Mucosa of stomach (tissue), 1 donor: ENCODE data around the gene LITAFD.
"Not testable (repeated sequence)": the region's sequence is repeated elsewhere in the genome, so short reads cannot be mapped to it uniquely, and the experiment has no call there.

ENCODE experiments used
- H3K27me3 ChIP-seq: one replicate; pipeline ENCODE4 v1.7.0; 2013; ENCODE audit warnings: mild to moderate bottlenecking, low read length; ENCODE audit not compliant: control insufficient read depth, insufficient read depth
- H3K36me3 ChIP-seq: one replicate; pipeline ENCODE4 v1.7.0; 2013; ENCODE audit warnings: low read length; ENCODE audit not compliant: control insufficient read depth, insufficient read depth
- H3K4me1 ChIP-seq: one replicate; pipeline ENCODE4 v1.7.0; 2013; ENCODE audit warnings: mild to moderate bottlenecking, low read length; ENCODE audit not compliant: control insufficient read depth, insufficient read depth
- H3K4me3 ChIP-seq: one replicate; pipeline ENCODE4 v1.7.0; 2013; ENCODE audit warnings: low read length
- H3K9ac ChIP-seq: one replicate; pipeline ENCODE4 v1.7.0; 2013; ENCODE audit warnings: mild to moderate bottlenecking, low read length, moderate library complexity
- H3K9me3 ChIP-seq: one replicate; pipeline ENCODE4 v1.7.0; 2013; ENCODE audit warnings: mild to moderate bottlenecking, low read length, moderate library complexity; ENCODE audit not compliant: control insufficient read depth
- donor health status: Pancreatic carcinoma.

The LITAFD gene

DNA sequence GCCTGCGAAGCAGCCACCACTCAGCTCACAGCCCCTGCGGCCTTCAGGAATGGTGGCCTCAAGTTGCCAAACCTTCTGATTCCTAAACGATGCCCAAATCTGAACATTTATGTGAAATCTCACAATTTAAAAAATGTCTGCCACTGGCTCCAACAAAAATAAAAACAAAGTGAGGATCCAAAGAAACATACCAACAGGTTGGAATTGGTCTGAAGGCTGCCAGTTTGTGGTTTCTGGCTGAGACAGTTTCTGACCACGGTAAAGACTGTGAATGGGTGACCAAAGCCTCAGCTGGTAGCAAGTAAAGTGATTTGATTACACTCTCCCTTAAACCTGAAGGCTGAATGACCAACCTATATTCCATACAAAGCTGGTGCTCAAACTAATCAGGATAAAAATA is 24.9 kb downstream of the LITAFD start:
- H3K9ac ChIP-seq = no peak overlapping the region

GRCh38 chr16:8908810-8909468 is 26.8 kb downstream of the LITAFD start:
- no peaks in the 10 kb centered on the region for H3K9me3 ChIP-seq
- peaks cover 16% of the 10 kb centered on the region for H3K36me3 ChIP-seq
- no peak overlapping the region for H3K9ac ChIP-seq
- H3K27me3 ChIP-seq = no peaks in the 10 kb centered on the region
- peaks cover 36% of the 10 kb centered on the region for H3K4me1 ChIP-seq
- no peak overlapping the region for H3K4me3 ChIP-seq

More for the DNA sequence above, 24.9 kb downstream of the LITAFD start:
- Histone ChIP-seq H3K4me3 (no peak overlapping the region), H3K36me3 (peaks cover 17% of the 10 kb centered on the region), H3K4me1 (peaks cover 28% of the 10 kb centered on the region), H3K9me3 (no peaks in the 10 kb centered on the region), H3K27me3 (no peaks in the 10 kb centered on the region)

GRCh38 chr16:8910811-8911210 is 28.7 kb downstream of the LITAFD start:
- Histone ChIP-seq H3K9me3 (no peaks in the 10 kb centered on the region), H3K27me3 (no peaks in the 10 kb centered on the region), H3K9ac (no peak overlapping the region), H3K4me3 (no peak overlapping the region), H3K4me1 (peaks cover 54% of the 10 kb centered on the region), H3K36me3 (peaks cover 9% of the 10 kb centered on the region)

GRCh38 chr16:8912793-8913192 is 30.6 kb downstream of the LITAFD start:
- Histone ChIP-seq H3K9ac (no peak overlapping the region), H3K27me3 (no peaks in the 10 kb centered on the region), H3K36me3 (no peaks in the 10 kb centered on the region), H3K4me1 (peaks cover 62% of the 10 kb centered on the region), H3K9me3 (no peaks in the 10 kb centered on the region), H3K4me3 (no peak overlapping the region)

GRCh38 chr16:8914098-8914497 is 31.9 kb downstream of the LITAFD start:
- peaks cover 53% of the 10 kb centered on the region for H3K4me1 ChIP-seq
- no peaks in the 10 kb centered on the region for H3K9me3 ChIP-seq
- no peaks in the 10 kb centered on the region for H3K36me3 ChIP-seq
- H3K9ac ChIP-seq = no peak overlapping the region
- no peaks in the 10 kb centered on the region for H3K27me3 ChIP-seq
- no peak overlapping the region for H3K4me3 ChIP-seq

DNA sequence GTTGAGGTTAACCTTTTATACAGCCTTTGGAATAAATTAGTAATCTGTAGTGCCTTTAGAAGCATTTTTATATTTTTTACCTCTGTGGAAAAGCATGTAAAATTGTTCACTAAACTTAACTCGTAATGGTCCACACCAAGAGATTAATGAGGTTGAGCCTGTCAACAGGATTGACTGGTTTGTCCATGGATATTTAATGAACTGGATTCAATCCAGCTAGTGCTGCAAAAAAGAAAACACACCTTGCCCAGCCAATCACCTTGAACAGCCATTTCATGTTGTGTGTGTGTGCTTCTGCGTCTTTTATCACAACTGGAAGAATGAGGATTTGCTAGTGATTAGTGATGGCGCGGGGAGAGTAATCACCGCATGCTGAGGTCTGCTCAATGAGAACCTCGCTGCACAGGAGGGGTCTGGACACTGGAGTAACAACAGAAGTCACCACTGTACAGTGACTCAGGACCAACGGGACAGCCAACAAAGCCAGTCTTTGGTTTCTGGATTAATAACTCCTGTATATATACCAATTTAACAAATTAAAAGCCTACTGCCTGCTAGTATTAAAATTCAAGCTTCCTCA is 33.7 kb downstream of the LITAFD start:
- Histone ChIP-seq H3K9me3 (no peaks in the 10 kb centered on the region), H3K4me3 (no peak overlapping the region), H3K9ac (no peak overlapping the region), H3K27me3 (no peaks in the 10 kb centered on the region), H3K36me3 (peaks cover 3% of the 10 kb centered on the region), H3K4me1 (peaks cover 44% of the 10 kb centered on the region)

GRCh38 chr16:8916541-8917225 is 34.5 kb downstream of the LITAFD start:
- H3K27me3 ChIP-seq = no peaks in the 10 kb centered on the region
- peaks cover 9% of the 10 kb centered on the region for H3K36me3 ChIP-seq
- H3K4me3 ChIP-seq = no peak overlapping the region
- H3K4me1 ChIP-seq = peaks cover 36% of the 10 kb centered on the region
- no peak overlapping the region for H3K9ac ChIP-seq
- no peaks in the 10 kb centered on the region for H3K9me3 ChIP-seq

DNA sequence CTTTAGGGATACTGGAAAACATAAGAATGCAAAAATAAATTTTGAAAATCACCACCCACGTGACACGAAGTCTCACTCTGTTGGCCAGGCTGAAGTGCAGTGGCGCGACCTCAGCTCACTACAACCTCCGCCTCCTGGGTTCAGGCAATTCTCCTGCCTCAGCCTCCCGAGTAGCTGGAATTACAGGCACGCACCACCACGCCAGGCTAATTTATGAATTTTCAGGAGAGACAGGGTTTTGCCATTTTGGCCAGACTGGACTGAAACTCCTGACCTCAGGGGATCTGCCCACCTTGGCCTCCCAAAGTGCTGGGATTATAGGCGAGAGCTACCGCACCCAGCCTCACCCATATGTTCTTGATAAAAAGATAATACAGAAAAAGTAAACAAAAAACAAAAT is 35.2 kb downstream of the LITAFD start:
- H3K9ac ChIP-seq, H3K4me3 ChIP-seq, H3K9me3 ChIP-seq, H3K27me3 ChIP-seq: not testable (repeated sequence)
- peaks cover 34% of the 10 kb centered on the region for H3K4me1 ChIP-seq
- H3K36me3 ChIP-seq = peaks cover 12% of the 10 kb centered on the region

- H3K4me1 ChIP-seq = peaks cover 34% of the 10 kb centered on the region
- H3K36me3 ChIP-seq = peaks cover 12% of the 10 kb centered on the region
- no peak overlapping the region for H3K4me3 ChIP-seq
Measured at GRCh38 chr16:8919089-8919933, 37.2 kb downstream of the LITAFD start.

DNA sequence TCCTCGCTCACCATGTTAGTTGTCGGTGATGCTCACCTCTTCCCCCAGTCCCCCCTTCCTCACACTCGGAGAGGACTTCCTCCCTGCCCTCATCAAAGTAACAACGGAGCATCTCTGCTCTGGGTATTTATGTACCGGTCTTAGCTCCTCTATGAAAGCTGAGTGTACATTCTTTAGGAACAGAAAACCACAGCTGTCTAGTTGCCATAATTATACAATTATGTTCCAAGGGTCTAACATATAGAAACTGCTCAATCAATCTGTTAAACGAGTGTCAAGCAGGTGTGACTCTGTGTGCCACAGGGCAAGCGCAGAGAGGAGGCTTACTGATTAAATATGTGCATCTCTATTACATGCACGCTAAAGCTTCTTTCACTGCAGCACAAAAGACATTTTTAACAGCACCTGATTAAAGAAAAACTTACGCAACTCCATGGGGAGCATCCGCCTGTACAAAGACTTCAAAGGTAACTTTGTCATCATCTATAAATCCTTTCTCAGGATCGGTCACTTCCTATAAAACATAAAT is 37.8 kb downstream of the LITAFD start:
- Histone ChIP-seq H3K9me3 (no peaks in the 10 kb centered on the region), H3K27me3 (no peaks in the 10 kb centered on the region), H3K9ac (no peak overlapping the region), H3K4me3 (no peak overlapping the region), H3K4me1 (peaks cover 34% of the 10 kb centered on the region), H3K36me3 (peaks cover 12% of the 10 kb centered on the region)

More at GRCh38 chr16:8919089-8919933, 37.2 kb downstream of the LITAFD start:
- H3K9me3 ChIP-seq = no peaks in the 10 kb centered on the region
- no peaks in the 10 kb centered on the region for H3K27me3 ChIP-seq
- no peak overlapping the region for H3K9ac ChIP-seq

DNA sequence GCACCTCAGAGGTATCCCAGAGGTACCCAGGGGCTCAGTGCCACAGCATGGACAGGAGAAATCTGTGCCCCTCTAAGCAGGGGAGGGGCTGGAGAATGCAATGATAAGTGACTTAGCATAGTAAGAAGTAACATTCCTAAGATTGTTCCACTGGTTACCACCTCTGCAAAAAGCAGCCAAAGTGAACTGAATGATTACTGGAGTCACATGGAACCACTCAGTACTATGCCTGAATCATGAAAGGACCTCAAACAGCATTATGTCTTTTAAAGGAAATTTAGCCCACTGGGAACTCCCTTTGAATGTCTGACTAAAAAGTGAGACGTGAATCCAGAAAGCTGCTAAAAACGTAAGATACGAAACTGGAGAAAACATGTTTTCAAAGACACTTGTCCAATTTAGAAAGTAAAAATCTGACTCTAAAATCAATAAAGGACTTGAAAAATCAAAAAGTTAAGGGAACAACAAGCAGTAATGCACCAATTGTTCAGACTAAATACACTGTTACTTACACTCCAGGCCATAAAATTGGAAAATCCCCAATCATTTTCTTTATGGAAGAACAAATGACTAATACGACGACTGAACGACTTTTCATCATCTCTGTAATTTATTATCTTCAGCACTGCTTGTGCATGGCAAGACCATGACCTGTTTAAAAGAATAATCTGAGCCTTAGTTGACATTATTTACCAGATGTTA is 38.6 kb downstream of the LITAFD start:
- Histone ChIP-seq H3K9ac (no peak overlapping the region), H3K9me3 (no peaks in the 10 kb centered on the region), H3K27me3 (no peaks in the 10 kb centered on the region), H3K4me3 (no peak overlapping the region), H3K36me3 (peaks cover 12% of the 10 kb centered on the region), H3K4me1 (peaks cover 27% of the 10 kb centered on the region)
